ENCODE measurements around the gene THAP4. TPM values are rescaled to one million over a fixed set of nuclear protein-coding genes. Genes with fewer than 3 reads are reported as not detected.
"Not testable (repeated sequence)": the region's sequence is repeated elsewhere in the genome, so short reads cannot be mapped to it uniquely, and the experiment has no call there.

Gene THAP4
- total and polyA plus RNA-seq, 2 experiments from 2014 or later, result 82.0 to 101 TPM

DNA sequence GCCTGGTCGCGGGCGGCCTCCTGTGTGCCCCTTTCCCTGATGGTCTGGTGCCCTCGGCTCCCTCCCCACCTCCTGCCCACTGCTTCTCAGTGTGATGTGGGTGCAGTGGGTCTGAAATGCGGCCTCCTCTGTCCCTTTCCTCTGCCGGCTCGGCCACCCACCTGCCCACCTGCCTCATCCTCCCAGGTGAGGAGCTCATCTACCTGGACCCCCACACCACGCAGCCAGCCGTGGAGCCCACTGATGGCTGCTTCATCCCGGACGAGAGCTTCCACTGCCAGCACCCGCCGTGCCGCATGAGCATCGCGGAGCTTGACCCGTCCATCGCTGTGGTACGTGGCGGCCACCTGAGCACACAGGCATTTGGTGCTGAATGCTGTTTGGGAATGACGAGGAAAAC lies 31.4 kb upstream of the THAP4 start:
- DNase-seq (ENCODE audit: low read depth in 1 of 2, low spot score in 1 of 2), result no peak
- no peak overlapping the region for H3K4me3 ChIP-seq
- no peak overlapping the region for H3K27ac ChIP-seq
- H3K4me1 ChIP-seq (ENCODE audit: low read depth), result peaks cover 9% of the 10 kb centered on the region
- no peaks in the 10 kb centered on the region for H3K9me3 ChIP-seq (ENCODE audit: low read depth)
- peaks cover 6% of the 10 kb centered on the region for H3K36me3 ChIP-seq
- H3K27me3 ChIP-seq, result no peaks in the 10 kb centered on the region
- TF ChIP-seq, protein P1, sequence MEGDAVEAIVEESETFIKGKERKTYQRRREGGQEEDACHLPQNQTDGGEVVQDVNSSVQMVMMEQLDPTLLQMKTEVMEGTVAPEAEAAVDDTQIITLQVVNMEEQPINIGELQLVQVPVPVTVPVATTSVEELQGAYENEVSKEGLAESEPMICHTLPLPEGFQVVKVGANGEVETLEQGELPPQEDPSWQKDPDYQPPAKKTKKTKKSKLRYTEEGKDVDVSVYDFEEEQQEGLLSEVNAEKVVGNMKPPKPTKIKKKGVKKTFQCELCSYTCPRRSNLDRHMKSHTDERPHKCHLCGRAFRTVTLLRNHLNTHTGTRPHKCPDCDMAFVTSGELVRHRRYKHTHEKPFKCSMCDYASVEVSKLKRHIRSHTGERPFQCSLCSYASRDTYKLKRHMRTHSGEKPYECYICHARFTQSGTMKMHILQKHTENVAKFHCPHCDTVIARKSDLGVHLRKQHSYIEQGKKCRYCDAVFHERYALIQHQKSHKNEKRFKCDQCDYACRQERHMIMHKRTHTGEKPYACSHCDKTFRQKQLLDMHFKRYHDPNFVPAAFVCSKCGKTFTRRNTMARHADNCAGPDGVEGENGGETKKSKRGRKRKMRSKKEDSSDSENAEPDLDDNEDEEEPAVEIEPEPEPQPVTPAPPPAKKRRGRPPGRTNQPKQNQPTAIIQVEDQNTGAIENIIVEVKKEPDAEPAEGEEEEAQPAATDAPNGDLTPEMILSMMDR (IDR thresholded peaks at IDR 0.05; ENCODE audit: low read depth, low read length), result no peak

DNA sequence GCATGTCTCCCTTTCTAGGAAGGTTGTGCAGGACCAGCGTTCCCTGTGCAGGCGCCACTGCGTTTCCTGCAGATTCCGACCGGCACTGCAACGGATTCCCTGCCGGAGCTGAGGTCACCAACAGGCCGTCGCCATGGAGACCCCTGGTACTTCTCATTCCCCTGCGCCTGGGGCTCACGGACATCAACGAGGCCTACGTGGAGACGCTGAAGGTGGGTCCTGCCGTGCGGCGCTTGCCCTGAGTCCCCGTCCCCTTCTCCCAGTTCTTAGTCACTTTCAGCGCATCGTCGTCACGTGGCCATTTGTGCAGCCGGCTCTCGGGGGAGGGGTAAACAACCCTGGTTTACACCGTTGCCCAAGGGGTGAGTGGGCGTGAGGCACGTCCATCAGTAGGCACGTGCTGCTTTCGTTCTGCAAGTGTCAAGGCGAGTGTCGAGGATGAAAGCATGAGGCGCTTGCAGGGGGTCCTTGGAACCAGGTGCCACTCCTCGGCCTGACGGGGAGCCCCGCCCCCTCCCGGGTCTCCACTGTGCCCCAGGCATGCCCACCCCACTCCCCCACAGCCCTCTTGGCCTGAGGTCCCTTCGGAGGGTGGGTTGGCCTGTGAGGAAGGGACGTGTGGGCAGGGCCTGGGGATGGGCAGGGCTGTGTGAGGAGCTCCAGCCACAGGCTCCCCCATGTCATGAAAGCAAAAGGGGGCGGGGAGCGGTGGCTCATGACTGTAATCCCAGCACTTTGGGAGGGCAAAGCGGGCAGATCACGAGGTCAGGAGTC lies 29.9 kb upstream of the THAP4 start:
- DNase-seq (ENCODE audit: low read depth in 1 of 2, low spot score in 1 of 2), result peak; percentile 20 to 55
- no peaks in the 10 kb centered on the region for H3K27me3 ChIP-seq
- H3K36me3 ChIP-seq, result no peaks in the 10 kb centered on the region
- TF ChIP-seq, protein P1 (IDR thresholded peaks at IDR 0.05; ENCODE audit: low read depth, low read length), result no peak
- H3K27ac ChIP-seq, result no peak overlapping the region
- no peaks in the 10 kb centered on the region for H3K9me3 ChIP-seq (ENCODE audit: low read depth)
- H3K4me3 ChIP-seq, result no peak overlapping the region
- peaks cover 9% of the 10 kb centered on the region for H3K4me1 ChIP-seq (ENCODE audit: low read depth)

DNA sequence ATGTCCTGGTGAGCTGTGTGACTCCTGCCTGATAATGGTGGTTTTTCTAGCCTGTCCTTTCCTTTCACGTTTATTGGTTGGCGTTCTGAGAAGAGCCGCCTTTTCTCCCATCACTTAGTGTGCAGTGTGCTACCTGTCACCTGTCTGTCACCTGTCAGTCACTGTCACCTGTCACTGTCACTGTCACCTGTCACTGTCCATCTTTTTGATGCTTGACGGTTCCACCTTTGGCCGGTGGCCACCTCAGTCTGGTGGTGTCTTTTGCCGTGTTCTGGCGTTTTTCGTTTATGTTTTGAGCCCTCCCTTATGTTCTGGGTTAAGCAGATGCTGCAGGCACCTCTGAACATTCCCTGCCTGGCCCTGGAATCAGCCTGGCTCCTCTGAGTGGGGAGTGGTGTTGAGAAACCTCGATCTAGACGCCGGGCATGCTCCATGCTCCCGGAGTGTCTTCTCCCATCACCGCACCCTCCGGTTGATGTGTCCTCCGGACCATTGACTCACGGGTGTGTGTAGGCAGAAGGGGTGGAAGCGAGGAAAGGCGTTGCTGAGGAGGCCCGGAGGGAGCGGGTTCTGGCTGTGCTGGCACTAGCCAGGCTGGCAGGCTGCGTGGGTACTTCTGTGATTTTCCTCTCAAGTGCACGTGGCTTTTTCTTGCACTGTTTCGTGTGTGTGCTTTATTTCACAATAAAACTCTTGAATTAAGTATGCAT lies 28.9 kb upstream of the THAP4 start:
- DNase-seq (ENCODE audit: low read depth in 1 of 2, low spot score in 1 of 2), result no peak
- Histone ChIP-seq H3K36me3 (no peaks in the 10 kb centered on the region), H3K4me3 (no peak overlapping the region), H3K27me3 (no peaks in the 10 kb centered on the region), H3K9me3 (ENCODE audit: low read depth) (no peaks in the 10 kb centered on the region), H3K4me1 (ENCODE audit: low read depth) (peaks cover 9% of the 10 kb centered on the region), H3K27ac (no peak overlapping the region)
- TF ChIP-seq, protein P1 (IDR thresholded peaks at IDR 0.05; ENCODE audit: low read depth, low read length), result no peak

DNA sequence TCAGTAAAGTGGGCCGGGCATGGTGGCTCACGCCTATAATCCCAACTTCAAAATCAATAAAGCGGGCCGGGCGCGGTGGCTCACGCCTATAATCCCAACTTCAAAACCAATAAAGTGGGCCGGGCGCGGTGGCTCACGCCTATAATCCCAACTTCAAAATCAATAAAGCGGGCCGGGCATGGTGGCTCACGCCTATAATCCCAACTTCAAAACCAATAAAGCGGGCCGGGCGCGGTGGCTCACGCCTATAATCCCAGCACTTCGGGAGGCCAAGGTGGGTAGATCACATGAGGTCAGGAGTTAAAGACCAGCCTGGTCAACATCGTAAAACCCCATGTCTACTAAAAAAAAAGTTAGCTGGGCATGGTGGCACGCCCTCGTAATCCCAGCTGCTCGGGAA lies 25.8 kb upstream of the THAP4 start:
- not testable (repeated sequence) for H3K4me3 ChIP-seq; DNase-seq (ENCODE audit: low read depth in 1 of 2, low spot score in 1 of 2); H3K4me1 ChIP-seq (ENCODE audit: low read depth); H3K36me3 ChIP-seq; H3K9me3 ChIP-seq (ENCODE audit: low read depth); H3K27me3 ChIP-seq; H3K27ac ChIP-seq

DNA sequence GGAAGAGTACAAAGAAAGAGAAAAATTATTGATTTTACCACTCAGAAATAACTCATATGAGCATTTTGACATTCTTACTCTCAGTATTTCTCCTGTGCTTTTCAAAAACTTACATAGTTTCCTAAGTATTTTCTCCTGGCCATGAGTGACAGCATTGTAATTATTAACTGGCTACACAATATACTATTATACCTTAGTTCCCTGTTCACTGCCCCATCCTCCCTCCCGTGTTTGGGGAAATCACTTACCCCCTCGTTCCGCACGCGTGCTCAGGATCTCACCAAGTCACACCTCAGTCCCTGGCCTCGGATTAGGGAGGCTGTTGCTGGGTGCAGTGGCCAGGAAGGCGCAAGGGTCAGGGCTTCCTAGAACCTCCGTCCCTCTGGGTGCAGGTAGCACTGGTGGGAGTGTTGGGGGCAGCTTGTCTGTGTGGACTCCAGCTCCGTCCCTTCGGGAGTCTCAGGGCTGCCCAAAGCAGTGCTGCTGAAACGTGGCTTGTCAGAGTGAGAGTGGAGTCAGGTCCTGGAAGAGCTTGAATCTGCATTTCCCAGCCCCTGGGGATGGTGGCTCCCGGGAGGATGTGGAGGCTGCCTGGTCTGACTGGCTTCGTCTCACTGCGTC lies 23.7 kb upstream of the THAP4 start:
- peaks cover 3% of the 10 kb centered on the region for H3K36me3 ChIP-seq
- no peak overlapping the region for H3K4me3 ChIP-seq

More for the DNA sequence above, 23.7 kb upstream of the THAP4 start:
- no peak for DNase-seq (ENCODE audit: low read depth in 1 of 2, low spot score in 1 of 2)
- no peak overlapping the region for H3K27ac ChIP-seq
- no peaks in the 10 kb centered on the region for H3K27me3 ChIP-seq
- no peaks in the 10 kb centered on the region for H3K4me1 ChIP-seq (ENCODE audit: low read depth)
- TF ChIP-seq, protein P1 (IDR thresholded peaks at IDR 0.05; ENCODE audit: low read depth, low read length), result no peak
- no peaks in the 10 kb centered on the region for H3K9me3 ChIP-seq (ENCODE audit: low read depth)

Data from cardiac muscle cell (in vitro differentiated cells and primary cell).